Measurements from ENCODE around the gene CST6.
"Not testable (repeated sequence)": the region's sequence is repeated elsewhere in the genome, so short reads cannot be mapped to it uniquely, and the experiment has no call there.

CST6 gene

GRCh38 chr11:66015936-66016792 lies 4.4 kb downstream of the CST6 start:
- no peak for DNase-seq

- DNase-seq, result no peak
Observed at GRCh38 chr11:66016793-66017177, 5.0 kb downstream of the CST6 start.

GRCh38 chr11:66017321-66017720 lies 5.5 kb downstream of the CST6 start:
- DNase-seq, result no peak

- no peak for DNase-seq
Observed at GRCh38 chr11:66020212-66020611, 8.4 kb downstream of the CST6 start.

- DNase-seq, result peak; percentile 70
Observed at GRCh38 chr11:66020618-66021357, 9.0 kb downstream of the CST6 start.

GRCh38 chr11:66022401-66023185 lies 10.8 kb downstream of the CST6 start:
- peak; percentile 67 for DNase-seq

GRCh38 chr11:66023186-66023440 lies 11.3 kb downstream of the CST6 start:
- not testable (repeated sequence) for DNase-seq

GRCh38 chr11:66026017-66026529 lies 14.3 kb downstream of the CST6 start, which contains the start of gene CATSPER1:
TSS of gene CATSPER1 (minus strand) at chr11:66026479. CDS start at chr11:66026379, 100 bp downstream.
- DNase-seq, result no peak

- DNase-seq, result no peak
Observed at GRCh38 chr11:66032957-66033735, 21.3 kb downstream of the CST6 start.

GRCh38 chr11:66035653-66036333 lies 24.0 kb downstream of the CST6 start:
- no peak for DNase-seq

GRCh38 chr11:66036334-66036710 lies 24.5 kb downstream of the CST6 start:
- no peak for DNase-seq

GRCh38 chr11:66037327-66037726 lies 25.5 kb downstream of the CST6 start:
- no peak for DNase-seq

- DNase-seq, result no peak
Observed at GRCh38 chr11:66039765-66040164, 28.0 kb downstream of the CST6 start.

- no peak for DNase-seq
Observed at GRCh38 chr11:66042227-66042995, 30.6 kb downstream of the CST6 start.

- no peak for DNase-seq
Observed at GRCh38 chr11:66042996-66043906, 31.4 kb downstream of the CST6 start.

- DNase-seq, result no peak
Observed at GRCh38 chr11:66044757-66045156, 32.9 kb downstream of the CST6 start.

GRCh38 chr11:66045177-66045639 lies 33.4 kb downstream of the CST6 start:
- peak; percentile 79 for DNase-seq

GRCh38 chr11:66046901-66047300 lies 35.1 kb downstream of the CST6 start:
- no peak for DNase-seq

- no peak for DNase-seq
Observed at GRCh38 chr11:66047541-66048365, 35.9 kb downstream of the CST6 start.
